Keratinocyte (primary cell): Measurements from ENCODE around the gene ZNF474.

ENCODE experiments used
- EZH2 ChIP-seq: IDR thresholded peaks from one replicate; pipeline ENCODE4 v1.6.1; 2012; ENCODE audit warnings: inconsistent platforms, mild to moderate bottlenecking, low read length, moderate library complexity
- TF ChIP-seq, protein P1 (sequence below), 3 experiments: IDR thresholded peaks in 1 of 3; conservative IDR thresholded peaks in 1 of 3; optimal IDR thresholded peaks in 1 of 3; 2 replicates in 2 of 3; 3 replicates in 1 of 3; pipeline versions ENCODE3 to v1.5.1; 2011; ENCODE audit warnings: low read length in 3 of 3, mild to moderate bottlenecking in 3 of 3, moderate library complexity in 2 of 3, control low read depth in 1 of 3, inconsistent platforms in 1 of 3; ENCODE audit not compliant: insufficient read depth in 2 of 3; ENCODE audit errors: extremely low read depth in 1 of 3

- TF ChIP-seq, protein P1, sequence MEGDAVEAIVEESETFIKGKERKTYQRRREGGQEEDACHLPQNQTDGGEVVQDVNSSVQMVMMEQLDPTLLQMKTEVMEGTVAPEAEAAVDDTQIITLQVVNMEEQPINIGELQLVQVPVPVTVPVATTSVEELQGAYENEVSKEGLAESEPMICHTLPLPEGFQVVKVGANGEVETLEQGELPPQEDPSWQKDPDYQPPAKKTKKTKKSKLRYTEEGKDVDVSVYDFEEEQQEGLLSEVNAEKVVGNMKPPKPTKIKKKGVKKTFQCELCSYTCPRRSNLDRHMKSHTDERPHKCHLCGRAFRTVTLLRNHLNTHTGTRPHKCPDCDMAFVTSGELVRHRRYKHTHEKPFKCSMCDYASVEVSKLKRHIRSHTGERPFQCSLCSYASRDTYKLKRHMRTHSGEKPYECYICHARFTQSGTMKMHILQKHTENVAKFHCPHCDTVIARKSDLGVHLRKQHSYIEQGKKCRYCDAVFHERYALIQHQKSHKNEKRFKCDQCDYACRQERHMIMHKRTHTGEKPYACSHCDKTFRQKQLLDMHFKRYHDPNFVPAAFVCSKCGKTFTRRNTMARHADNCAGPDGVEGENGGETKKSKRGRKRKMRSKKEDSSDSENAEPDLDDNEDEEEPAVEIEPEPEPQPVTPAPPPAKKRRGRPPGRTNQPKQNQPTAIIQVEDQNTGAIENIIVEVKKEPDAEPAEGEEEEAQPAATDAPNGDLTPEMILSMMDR (optimal IDR thresholded peaks at IDR 0.05 in 1 of 3, IDR thresholded peaks at IDR 0.05 in 1 of 3, conservative IDR thresholded peaks at IDR 0.05 in 1 of 3; ENCODE audit: extremely low read depth in 1 of 3, insufficient read depth in 2 of 3, low read length in 3 of 3) = no peak
- no peak for TF ChIP-seq EZH2
Observed at GRCh38 chr5:122182491-122182921, 53.2 kb downstream of the ZNF474 start.
